GM12878 (cell line): ENCODE data around the gene ROR2. TPM values are rescaled to one million over a fixed set of nuclear protein-coding genes. Genes with fewer than 3 reads are reported as not detected.

Source experiments
- ATAC-seq: fragments of 200-7000 bp; cut with Tn5 transposase; 3 replicates; pipeline ENCODE4 v1.9.1; 2020; ENCODE audit warnings: mild to moderate bottlenecking, moderate library complexity
- BruUV-seq: library from RNA; stranded (reverse); fragments of 400-500 nt; replicated peaks from 2 replicates; lab custom pipeline; 2021; lab: Mats Ljungman, UMichigan
- CTCF ChIA-PET: fragments of 300-600 bp; sonication (Branson Sonifier 250); formaldehyde crosslinking; extraction: SDS; loops from one replicate; lab custom pipeline; 2021; ENCODE audit warnings: inconsistent platforms; lab: Yijun Ruan, JAX
- POLR2A ChIA-PET: fragments of 350-600 bp; formaldehyde crosslinking; extraction: SDS; loops from one replicate; lab custom pipeline; 2021; ENCODE audit warnings: inconsistent platforms; lab: Charles Lee
- RAD21 ChIA-PET: fragments of 300-600 bp; sonication (Branson Sonifier 250); formaldehyde crosslinking; loops from one replicate; lab custom pipeline; 2023; ENCODE audit warnings: antibody characterized with exemption; ENCODE audit not compliant: unreplicated experiment; lab: Charles Lee
- SMC1A ChIA-PET: fragments of 300-600 bp; sonication (Branson Sonifier 250); formaldehyde crosslinking; loops from one replicate; lab custom pipeline; 2023; ENCODE audit not compliant: unreplicated experiment, uncharacterized antibody; lab: Charles Lee
- DNase-seq: peaks from one replicate; pipeline ENCODE4 v3.0.0-alpha.2; 2011; ENCODE audit warnings: low read depth, low spot score
- FAIRE-seq: peaks from 3 replicates; lab custom pipeline; 2011; peaks lifted over from hg19 to GRCh38; lab: Jason Lieb, UNC
- H2AFZ ChIP-seq: 2 replicates; pipeline ENCODE4 v1.6.0; 2011; ENCODE audit warnings: low read depth, low read length, control low read depth; ENCODE audit not compliant: control insufficient read depth
- H3K27ac ChIP-seq: 2 replicates; pipeline ENCODE4 v1.5.1; 2011; ENCODE audit warnings: control low read depth; ENCODE audit not compliant: control insufficient read depth, insufficient read depth
- H3K27me3 ChIP-seq, 2 experiments: replicated peaks in 1 of 2; 2 replicates each; pipeline versions ENCODE4 v1.6.0 to v1.6.1; 2011; ENCODE audit warnings: low read length in 1 of 2; ENCODE audit not compliant: control insufficient read depth in 2 of 2, insufficient read depth in 2 of 2
- H3K36me3 ChIP-seq, 2 experiments: 2 replicates each; pipeline ENCODE4 v1.5.1; 2011; ENCODE audit warnings: low read length in 1 of 2; ENCODE audit not compliant: control insufficient read depth in 2 of 2, insufficient read depth in 2 of 2
- H3K4me1 ChIP-seq: 2 replicates; pipeline ENCODE4 v1.6.1; 2011; ENCODE audit warnings: mild to moderate bottlenecking, low read length, moderate library complexity, mixed read lengths; ENCODE audit not compliant: control insufficient read depth, insufficient read depth
- H3K4me2 ChIP-seq: 2 replicates; pipeline ENCODE4 v1.6.0; 2011; ENCODE audit warnings: control low read depth; ENCODE audit not compliant: control insufficient read depth, insufficient read depth
- H3K4me3 ChIP-seq: fragments of 200-600 bp; sonication (generic); 2 replicates; pipeline ENCODE4 v1.5.1; 2016
- H3K79me2 ChIP-seq: 2 replicates; pipeline ENCODE4 v1.6.0; 2011; ENCODE audit warnings: low read length; ENCODE audit not compliant: control insufficient read depth, insufficient read depth
- H3K9ac ChIP-seq: 2 replicates; pipeline ENCODE4 v1.8.0; 2011; ENCODE audit warnings: low read length, control low read depth, mixed read lengths; ENCODE audit not compliant: control insufficient read depth, insufficient read depth
- H3K9me3 ChIP-seq: replicated peaks from 3 replicates; pipeline ENCODE4 v1.5.1; 2011; ENCODE audit warnings: mild to moderate bottlenecking, low read length; ENCODE audit not compliant: control insufficient read depth, insufficient read depth
- H4K20me1 ChIP-seq: 2 replicates; pipeline ENCODE4 v1.6.0; 2011; ENCODE audit not compliant: control insufficient read depth, insufficient read depth
- FOS ChIP-seq: IDR thresholded peaks from 3 replicates; pipeline ENCODE4 v1.6.1; 2011; ENCODE audit warnings: borderline replicate concordance; ENCODE audit not compliant: insufficient read length; ENCODE audit errors: extremely low read depth
- NR2F1 ChIP-seq: fragments of 450-650 bp; conservative IDR thresholded peaks from 2 replicates; pipeline ENCODE4 v1.6.1; 2017; ENCODE audit warnings: mild to moderate bottlenecking
- RCOR1 ChIP-seq: conservative IDR thresholded peaks from 2 replicates; pipeline ENCODE4 v1.6.1; 2012; ENCODE audit warnings: low read depth, low read length, improper control_type of control experiment
- WGBS: methylation state at CpG from one replicate; pipeline ENCODE4 v1.1.6; 2016; ENCODE audit warnings: low lambda C conversion rate; ENCODE audit not compliant: insufficient replicate concordance, insufficient coverage; ENCODE audit errors: missing lambda C conversion rate; 5-methylcytosine and 5-hydroxymethylcytosine counted together
- in situ Hi-C: fragments of 300-500 bp; cut with MboI; formaldehyde crosslinking; loops from 9 replicates; pipeline ENCODE4 v1.14.3; 2018; ENCODE audit warnings: mixed read lengths
- intact Hi-C: fragments of 100-400 bp; cut with micrococcal nuclease; formaldehyde crosslinking; loops from one replicate; pipeline ENCODE4 v1.14.2; 2022; ENCODE audit not compliant: unreplicated experiment
- polyA plus RNA-seq, 11 experiments: library from polyadenylated mRNA; depleted of rRNA in 4 of 11; unstranded in 6 of 11; stranded (reverse) in 5 of 11; fragments of >200 nt; fragmentation: Nextera tagmentation in 4 of 11; fragmentation: Illumina TruSeq in 1 of 11; extraction: Ambion mirVana in 4 of 11; extraction: Trizol in 1 of 11; gene quantifications; 1 replicate in 1 of 11; 2 replicates in 10 of 11; pipeline versions ENCODE4 v1.2.1 to v1.2.3, GENCODE V29; 2011 to 2016; ENCODE audit warnings: inconsistent platforms in 2 of 11, missing spikeins in 2 of 11, low read depth in 1 of 11
- total RNA-seq, 4 experiments: library from RNA; depleted of rRNA in 3 of 4; stranded (reverse); fragments of >200 nt in 3 of 4; fragmentation: Illumina TruSeq in 1 of 4; extraction: Trizol in 1 of 4; gene quantifications; 2 replicates each; pipeline versions ENCODE4 v1.2.1 to v1.2.3, GENCODE V29; 2013 to 2021
- TF ChIP-seq, protein P1 (sequence below): fragments of 450-650 bp; formaldehyde crosslinking; IDR thresholded peaks from 2 replicates; pipeline ENCODE4 v1.4.0; 2020; ENCODE audit warnings: mild to moderate bottlenecking, moderate library complexity

Gene ROR2
- total and polyA plus RNA-seq, 10 of the 15 experiments (the other 5 are each of a cell fraction or from before 2014, with no cell fraction given), result 0.03 to 0.05 TPM; not detected in 8

DNA sequence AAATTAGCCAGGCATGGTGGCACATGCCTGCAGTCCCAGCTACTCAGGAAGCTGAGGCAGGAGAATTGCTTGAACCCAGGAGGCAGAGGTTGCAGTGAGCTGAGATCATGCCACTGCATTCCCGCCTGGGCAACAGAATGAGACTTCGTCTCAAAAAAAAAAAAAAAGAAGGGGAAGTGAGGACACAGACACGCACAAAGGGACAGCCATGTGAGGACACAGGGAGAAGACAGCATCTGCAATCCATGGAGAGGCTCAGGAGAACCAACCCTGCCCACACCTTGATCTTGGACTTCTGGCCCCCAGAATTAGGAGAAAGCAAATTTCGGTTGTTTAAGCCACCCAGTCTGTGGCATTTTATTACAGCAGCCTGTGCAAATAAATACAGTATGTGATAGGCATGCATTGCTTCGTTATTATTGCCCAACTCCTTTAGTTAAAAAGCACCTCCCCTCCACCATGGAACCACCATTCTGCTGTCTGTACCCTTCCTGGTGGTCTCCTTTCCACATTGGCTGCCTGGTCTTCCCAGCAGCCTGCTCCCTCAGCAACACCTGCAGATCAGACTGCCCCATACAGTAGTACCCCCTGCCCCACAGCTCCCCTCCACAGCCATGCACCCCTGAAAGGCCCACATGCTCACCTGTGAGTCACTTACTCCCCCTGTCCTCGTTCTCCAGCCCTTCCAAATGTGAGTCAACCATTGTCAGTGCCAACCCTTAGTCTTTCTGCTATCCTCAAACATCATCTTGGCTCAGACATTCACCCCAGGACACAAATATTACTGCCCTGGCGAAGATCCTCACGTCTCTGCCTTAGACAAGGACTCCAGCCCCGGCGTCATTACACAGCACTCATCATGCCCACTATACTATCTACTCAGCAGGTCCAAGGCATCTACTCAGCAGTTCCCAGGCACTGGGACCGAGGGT lies 128.8 kb downstream of the ROR2 start:
- in situ Hi-C loops, result no loop called here
- SMC1A ChIA-PET, result no interaction called here
- no peaks in the 10 kb centered on the region for H3K4me1 ChIP-seq
- WGBS, result 3% methylated on average over 9 of the region's 11 CpGs
- CTCF ChIA-PET, result no interaction called here
- H3K79me2 ChIP-seq, result no peaks in the 10 kb centered on the region
- H3K27ac ChIP-seq, result no peak overlapping the region
- DNase-seq, result no peak
- no peak for ATAC-seq
- no peak overlapping the region for H3K4me2 ChIP-seq
- FAIRE-seq, result no peak
- H3K9me3 ChIP-seq, result no peaks in the 10 kb centered on the region
- H3K36me3 ChIP-seq, result no peaks in the 10 kb centered on the region
- H3K27me3 ChIP-seq, result peaks cover 0 to 5% of the 10 kb centered on the region in 2 experiments; a peak in 2 of 4 replicates
- H4K20me1 ChIP-seq, result 0 out of 2 replicates have a peak, but pooled peaks cover 3% of the 10 kb centered on the region
- H3K9ac ChIP-seq, result no peak overlapping the region
- RAD21 ChIA-PET, result no interaction called here
- no peak for TF ChIP-seq RCOR1
- TF ChIP-seq FOS, result no peak
- TF ChIP-seq NR2F1, result no peak
- TF ChIP-seq, protein P1, sequence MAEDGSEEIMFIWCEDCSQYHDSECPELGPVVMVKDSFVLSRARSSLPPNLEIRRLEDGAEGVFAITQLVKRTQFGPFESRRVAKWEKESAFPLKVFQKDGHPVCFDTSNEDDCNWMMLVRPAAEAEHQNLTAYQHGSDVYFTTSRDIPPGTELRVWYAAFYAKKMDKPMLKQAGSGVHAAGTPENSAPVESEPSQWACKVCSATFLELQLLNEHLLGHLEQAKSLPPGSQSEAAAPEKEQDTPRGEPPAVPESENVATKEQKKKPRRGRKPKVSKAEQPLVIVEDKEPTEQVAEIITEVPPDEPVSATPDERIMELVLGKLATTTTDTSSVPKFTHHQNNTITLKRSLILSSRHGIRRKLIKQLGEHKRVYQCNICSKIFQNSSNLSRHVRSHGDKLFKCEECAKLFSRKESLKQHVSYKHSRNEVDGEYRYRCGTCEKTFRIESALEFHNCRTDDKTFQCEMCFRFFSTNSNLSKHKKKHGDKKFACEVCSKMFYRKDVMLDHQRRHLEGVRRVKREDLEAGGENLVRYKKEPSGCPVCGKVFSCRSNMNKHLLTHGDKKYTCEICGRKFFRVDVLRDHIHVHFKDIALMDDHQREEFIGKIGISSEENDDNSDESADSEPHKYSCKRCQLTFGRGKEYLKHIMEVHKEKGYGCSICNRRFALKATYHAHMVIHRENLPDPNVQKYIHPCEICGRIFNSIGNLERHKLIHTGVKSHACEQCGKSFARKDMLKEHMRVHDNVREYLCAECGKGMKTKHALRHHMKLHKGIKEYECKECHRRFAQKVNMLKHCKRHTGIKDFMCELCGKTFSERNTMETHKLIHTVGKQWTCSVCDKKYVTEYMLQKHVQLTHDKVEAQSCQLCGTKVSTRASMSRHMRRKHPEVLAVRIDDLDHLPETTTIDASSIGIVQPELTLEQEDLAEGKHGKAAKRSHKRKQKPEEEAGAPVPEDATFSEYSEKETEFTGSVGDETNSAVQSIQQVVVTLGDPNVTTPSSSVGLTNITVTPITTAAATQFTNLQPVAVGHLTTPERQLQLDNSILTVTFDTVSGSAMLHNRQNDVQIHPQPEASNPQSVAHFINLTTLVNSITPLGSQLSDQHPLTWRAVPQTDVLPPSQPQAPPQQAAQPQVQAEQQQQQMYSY (CRISPR knock-in tag), result no peak
- intact Hi-C loops, result no loop called here
- H2AFZ ChIP-seq, result no peak overlapping the region
- no TSS peak for BruUV-seq
- POLR2A ChIA-PET, result interaction anchor here (0.6 kb wide), 1 partner anchor 25 kb away, joined by 4 read pairs; no protein-coding TSS in a partner anchor
- H3K4me3 ChIP-seq, result no peak overlapping the region
